Stimulated activated naive CD4-positive, alpha-beta T cell treated with Interleukin-2 at 50 U/mL for 16 hours (primary cell): ENCODE results near the gene HS3ST2.

Source experiments
- DNase-seq: peaks from one replicate; lab custom pipeline; 2025; lab: John Stamatoyannopoulos, UW

HS3ST2 gene

DNA sequence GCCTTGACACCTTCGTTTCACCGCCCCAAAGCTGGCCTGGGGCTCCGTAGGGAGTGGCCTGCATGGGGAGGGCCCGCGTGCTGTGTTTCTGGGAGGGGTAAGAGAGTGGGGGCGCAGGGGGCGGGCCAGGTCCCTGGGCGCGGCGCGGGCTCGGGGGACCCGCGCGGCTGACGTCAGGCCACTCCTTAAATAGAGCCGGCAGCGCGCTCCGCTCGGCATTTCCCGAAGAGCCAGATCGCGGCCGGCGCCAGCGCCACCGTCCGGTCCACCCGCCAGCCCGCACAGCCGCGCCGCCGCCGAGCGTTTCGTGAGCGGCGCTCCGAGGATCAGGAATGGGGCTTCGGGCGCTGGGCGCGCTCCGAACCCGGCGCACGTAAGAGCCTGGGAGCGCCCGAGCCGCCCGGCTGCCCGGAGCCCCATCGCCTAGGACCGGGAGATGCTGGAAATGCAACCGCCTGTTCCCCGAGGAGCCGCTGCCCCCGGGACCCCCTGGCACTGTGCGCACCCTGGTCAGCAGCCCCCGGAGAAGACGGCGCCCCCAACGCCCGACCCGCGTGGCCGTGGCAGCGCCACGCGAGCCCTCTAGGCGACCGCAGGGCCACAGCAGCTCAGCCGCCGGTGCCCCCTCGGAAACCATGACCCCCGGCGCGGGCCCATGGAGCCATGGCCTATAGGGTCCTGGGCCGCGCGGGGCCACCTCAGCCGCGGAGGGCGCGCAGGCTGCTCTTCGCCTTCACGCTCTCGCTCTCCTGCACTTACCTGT lies at the start of gene HS3ST2:
HS3ST2 (plus strand) TSS at position 215 of the 763 bp plus-strand sequence; CDS start at position 664, 449 bp downstream.
- no peak for DNase-seq

- no peak for DNase-seq
Measured at GRCh38 chr16:22764662-22765327, 49.2 kb upstream of the HS3ST2 start.

GRCh38 chr16:22765479-22765878 lies 48.5 kb upstream of the HS3ST2 start:
- DNase-seq: no peak

- DNase-seq: no peak
Measured at GRCh38 chr16:22770866-22771265, 43.1 kb upstream of the HS3ST2 start.

GRCh38 chr16:22771551-22771950 lies 42.4 kb upstream of the HS3ST2 start:
- DNase-seq: no peak

GRCh38 chr16:22775220-22775922 lies 38.6 kb upstream of the HS3ST2 start:
- no peak for DNase-seq

- no peak for DNase-seq
Measured at GRCh38 chr16:22781480-22781879, 32.5 kb upstream of the HS3ST2 start.

DNA sequence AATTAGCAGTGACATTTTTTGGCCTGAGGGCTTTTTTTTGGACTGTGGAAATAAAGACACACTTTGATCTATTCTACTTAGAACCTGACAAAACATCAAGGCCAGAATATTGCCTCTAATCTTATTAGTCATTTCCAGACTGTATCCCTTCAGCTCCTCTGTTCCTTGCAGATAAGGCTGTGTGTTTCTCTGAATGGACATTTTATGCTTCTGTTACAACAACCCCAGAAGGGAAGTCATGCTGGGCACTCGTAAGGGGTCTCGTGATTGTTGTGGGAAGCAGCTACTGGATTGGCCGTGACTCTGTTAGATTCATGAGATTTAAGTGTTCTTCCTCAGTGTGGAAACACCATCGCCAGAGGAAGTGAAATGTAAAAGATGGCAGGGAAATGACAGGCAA lies 31.6 kb upstream of the HS3ST2 start:
- no peak for DNase-seq

DNA sequence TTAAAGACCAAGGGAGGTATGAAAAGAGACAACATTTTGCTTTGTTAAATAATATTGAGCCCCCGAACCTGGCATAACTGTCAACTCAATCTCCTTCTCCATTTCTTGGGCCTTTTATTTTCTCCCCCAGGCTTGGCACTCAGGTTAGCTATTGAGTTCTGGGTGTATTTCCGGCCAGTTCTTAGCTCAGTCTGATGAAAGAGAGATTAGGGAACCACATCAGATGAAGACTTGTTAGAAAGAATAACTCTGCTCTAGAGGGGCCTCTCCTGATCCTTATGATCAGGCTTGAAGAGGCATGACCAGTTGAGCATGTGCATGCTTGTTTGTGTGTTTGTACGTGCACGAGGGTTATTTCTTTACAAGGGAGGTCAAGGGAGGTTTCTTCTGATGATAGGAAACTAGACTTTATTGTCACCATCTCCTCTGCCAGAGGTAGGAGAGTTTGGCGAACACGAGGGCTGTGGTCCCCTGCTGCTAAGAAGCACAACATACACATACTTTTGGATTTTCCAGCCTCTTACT lies 29.2 kb upstream of the HS3ST2 start:
- no peak for DNase-seq

- no peak for DNase-seq
Measured at GRCh38 chr16:22785552-22785951, 28.4 kb upstream of the HS3ST2 start.

- no peak for DNase-seq
Measured at GRCh38 chr16:22786284-22786683, 27.7 kb upstream of the HS3ST2 start.

DNA sequence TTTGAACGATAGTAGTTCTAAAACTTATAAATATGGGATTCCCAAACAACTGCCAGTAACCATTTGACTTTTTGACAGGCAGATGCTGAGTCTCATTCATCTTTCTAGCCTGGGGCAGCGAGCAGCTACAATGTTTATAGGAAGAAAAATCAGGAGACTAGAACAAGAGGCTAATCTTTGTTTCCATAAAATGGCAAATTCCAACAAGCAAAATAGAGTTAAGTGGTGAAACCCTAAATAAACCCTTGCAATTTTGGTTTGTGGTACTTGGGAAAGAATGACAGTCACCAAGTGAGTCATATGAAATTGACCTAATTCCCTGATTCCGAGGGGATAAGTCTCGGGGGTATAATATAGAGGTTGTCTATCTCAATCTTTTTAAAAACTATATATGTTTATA lies 27.3 kb upstream of the HS3ST2 start:
- DNase-seq: no peak

DNA sequence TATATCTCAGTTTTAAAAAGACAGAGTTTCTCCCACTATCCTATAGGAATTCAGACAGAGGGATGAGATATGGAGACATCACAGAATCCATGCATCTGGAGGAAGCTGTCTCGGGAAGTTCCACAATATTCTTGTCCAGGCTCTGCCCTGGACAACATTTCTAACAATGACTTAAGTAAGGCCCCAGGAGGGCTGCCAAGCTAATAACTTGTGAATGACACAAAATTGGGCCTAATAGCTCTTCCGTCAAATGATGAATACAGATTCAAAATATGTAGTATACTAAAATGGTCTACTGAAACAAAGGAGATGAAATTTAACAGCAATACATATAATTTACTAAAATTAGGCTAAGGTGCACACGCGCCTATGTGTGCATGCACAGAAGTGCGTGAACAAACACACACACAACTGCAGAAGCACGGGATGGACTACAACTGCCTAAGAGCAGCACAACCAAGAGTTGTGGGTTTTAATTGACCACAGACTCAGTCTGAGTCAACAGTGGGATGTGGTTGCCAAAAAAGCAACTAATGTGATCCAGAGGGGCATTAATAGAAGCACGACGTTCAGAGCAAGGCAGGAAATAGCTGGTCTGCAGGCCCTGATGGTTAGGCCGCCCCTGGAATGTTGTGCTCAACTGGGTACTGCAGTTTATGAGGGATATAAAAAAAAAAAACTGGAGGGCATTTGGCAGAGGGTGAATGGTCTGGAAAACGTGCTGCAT lies 26.3 kb upstream of the HS3ST2 start:
- no peak for DNase-seq

DNA sequence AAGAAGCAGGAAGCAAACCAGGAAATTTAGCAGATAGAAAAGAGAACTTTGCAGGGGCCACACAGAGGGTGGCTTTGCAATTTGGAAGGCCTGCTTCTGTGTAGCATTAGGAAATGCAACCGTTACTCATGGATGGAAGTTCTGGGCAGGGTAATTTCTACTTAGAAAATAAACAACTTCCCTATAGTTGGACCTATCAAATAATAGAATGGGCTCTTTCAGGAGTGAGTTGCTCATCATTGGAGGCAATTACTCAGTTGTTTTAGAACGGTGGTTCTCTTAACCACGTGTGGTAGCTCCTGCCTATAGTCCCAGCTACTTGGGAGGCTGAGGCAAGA lies 25.8 kb upstream of the HS3ST2 start:
- DNase-seq: no peak

DNA sequence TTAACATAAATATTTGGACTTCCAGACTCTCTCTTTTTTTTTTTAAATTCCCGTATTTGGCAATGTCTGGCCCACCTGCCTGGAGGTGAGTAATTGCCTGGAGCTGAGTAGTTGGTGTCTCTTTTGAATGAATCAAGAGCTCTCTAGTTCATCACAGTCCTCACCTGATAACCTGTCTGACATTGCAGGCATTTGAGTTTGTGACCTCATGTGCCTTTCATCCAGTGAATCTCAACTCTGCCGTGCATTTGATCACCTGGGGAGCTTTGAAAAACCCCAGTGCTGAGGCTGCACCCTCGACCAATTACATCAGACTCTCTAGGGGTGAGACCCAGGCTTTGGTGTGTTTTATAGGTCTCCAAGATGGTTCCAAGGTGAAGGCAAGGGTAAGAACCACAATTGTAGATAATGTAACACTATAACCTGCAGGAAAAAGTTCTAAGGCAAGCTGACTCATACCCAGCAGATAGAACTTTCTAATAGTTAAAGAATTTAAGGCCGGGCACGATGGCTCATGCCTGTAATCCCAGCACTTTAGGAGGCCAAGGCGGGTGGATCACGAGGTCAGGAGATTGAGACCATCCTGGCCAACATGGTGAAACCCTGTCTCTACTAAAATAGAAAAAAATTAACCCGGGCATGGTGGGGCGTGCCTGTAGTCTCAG lies 24.5 kb upstream of the HS3ST2 start:
- DNase-seq: no peak

DNA sequence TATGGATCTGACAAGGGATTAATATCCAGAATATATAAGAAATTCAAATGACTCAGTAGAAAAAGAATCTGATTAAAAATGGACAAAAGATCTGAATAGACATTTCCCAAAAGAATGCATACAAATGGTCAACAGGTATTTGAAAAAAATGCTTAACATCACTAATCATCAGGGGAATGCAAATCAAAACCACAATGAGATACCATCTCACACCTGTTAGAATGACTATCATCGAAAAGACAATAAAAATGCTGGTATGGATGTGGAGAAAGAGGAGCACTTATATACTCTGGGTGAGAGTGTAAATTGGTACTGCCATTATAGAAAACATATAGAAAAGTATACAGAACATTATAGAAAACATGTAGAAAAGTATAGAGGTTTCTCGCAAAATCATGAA lies 16.4 kb upstream of the HS3ST2 start:
- DNase-seq: no peak

DNA sequence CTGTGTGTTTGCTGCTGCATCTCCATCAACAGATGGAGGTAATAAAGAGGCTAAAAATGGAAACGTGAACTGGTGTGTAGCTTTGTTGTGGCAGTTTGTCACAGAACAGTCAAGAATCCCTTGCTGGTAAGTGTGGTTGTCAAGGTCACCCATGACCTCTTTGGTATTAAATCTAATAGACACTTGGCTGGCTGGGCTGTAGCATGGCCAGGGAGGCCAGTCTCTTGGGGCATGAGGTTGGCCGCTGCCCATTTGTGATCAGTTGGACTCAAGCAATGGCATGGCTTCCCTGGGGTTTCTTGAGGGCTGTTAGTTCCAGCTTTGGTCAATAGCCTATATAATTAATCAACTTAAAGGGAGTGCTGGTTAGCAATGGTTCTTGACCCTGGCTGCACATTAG lies 14.8 kb upstream of the HS3ST2 start:
- DNase-seq: no peak

DNA sequence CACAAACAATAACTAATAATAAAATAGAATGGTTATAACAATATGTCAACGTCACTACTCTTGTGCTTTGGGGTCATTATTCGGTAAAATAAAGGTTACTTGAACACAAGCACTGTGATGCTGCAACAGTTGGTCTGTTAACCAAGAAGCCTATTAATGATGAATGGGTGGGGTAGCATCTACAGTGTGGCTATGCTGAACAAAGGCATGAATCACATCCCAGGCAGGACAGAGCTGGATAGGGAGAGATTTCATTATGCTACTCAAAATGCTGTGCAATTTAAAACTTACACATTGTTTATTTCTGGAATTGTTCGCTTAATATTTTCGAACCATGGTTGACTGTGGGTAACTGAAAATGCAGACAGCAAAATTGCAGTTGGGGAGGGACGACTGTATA lies 9.1 kb upstream of the HS3ST2 start:
- DNase-seq: no peak

DNA sequence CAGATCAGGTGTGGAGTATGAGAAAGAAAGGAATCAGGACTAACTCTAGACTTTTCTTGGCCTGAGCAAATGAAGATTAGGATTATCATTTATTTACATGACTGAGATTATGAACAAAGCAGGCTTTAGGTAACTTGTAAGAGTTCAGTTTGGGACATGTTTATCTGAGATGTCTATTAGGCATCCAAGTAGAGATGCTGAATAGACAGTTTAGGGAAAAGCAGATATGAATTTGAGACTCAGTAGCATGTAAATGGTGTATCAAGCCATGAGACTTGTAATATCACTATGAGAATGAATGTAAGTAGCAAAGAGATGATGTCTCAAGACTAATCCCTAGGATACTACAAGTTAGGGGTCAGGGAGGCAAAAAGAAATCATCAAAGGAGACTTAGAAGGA lies 8.6 kb upstream of the HS3ST2 start:
- DNase-seq: no peak

DNA sequence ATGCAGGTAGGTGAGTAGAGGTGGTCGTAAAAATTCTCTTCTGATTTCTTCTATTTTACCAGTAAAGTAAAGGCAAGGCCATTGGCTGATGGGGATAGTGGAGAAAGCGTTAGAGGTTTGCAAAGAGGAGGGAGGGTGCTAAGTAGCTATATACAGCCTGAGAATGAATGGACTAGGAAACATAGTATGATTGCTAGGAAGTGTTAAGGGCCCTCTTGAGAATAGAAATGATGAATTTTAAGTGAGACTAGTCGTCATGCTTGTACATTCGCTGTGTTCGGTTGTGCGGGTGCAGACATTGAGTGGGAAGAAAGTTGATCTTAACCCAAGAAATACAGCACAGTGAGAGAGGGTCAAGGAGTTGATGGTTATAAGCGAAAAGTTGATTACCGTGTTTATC lies 7.2 kb upstream of the HS3ST2 start:
- DNase-seq: no peak

DNA sequence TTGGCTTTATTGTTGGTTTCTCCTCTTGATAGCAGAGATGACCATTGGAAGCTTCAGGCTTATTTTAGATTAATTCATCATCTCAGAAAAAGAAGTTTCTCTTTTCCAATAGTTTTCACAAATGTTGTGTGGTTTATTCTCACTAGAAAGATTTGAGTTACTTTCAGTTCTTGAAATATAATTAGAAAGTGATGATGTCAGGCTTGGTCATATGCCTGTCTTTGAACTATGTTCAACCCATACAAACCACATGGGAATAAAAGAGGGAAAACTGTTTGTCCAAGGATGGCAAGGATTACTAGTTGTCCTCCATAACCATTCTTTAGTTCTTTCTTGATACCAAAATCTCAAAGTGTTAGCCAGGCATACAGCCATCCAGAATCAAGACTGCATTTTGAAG lies 3.7 kb upstream of the HS3ST2 start:
- DNase-seq: no peak
